NOMO-1 (cell line): Measurements from ENCODE around the gene HS3ST6.
"Not testable (repeated sequence)": the region's sequence is repeated elsewhere in the genome, so short reads cannot be mapped to it uniquely, and the experiment has no call there.

Experiments used
- DNase-seq, 2 experiments: peaks; one replicate each; lab custom pipeline; 2025; ENCODE audit not compliant: unreplicated experiment in 2 of 2; lab: John Stamatoyannopoulos, UW

The HS3ST6 gene

DNA sequence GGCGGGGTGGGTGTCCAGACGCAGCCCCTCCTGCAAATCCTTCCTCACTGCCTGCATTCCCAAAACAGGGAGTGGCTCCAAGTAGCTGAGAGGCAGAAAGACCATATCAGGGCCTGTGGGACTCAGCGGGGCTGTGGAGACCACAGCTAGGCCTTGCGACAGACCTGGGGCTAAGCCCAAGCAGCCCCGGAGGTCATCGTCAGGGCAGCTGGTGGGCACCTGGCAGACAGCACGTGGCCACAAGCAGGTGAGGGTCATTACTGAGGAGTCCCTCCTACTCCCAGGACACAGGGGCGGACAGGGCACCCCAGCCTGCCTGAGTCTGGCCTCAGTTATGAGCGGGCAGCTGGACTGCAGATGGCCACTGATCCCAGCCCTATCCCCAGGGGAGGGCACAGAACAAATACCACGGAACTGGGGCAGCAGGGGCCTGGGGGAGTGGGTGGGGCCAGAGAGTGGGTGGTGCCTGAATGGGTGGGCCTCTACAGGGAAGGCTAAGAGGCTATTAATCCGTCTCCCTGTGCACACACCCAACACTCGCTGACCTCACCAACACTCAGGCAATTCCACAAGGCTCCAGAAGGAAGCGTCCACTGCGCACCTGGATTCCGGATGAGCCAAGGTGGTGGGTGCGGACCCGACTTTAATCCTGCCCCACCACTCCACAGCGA lies 8.5 kb downstream of the HS3ST6 start:
- no peak for DNase-seq

GRCh38 chr16:1908983-1909382 lies 9.2 kb downstream of the HS3ST6 start:
- DNase-seq: no peak

GRCh38 chr16:1908184-1908583 lies 10.0 kb downstream of the HS3ST6 start:
- DNase-seq: no peak

- DNase-seq: no peak
Observed at GRCh38 chr16:1907226-1907860, 10.9 kb downstream of the HS3ST6 start.

DNA sequence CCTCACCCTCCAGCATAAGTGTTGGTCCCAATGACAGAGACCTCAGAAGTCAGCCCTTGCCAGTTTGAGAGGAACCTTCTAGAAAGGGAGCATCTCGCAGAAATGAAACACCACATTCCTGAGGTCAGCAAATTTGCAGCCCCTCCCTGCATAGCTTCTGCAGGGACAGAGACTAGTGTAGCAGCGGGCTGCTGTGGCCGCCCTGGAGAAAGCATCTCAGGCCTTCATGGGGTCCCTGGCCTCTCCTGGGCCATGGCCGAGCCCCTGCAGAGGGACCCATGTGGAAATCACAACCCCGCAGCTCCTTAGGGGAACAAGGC lies 11.4 kb downstream of the HS3ST6 start:
- DNase-seq: no peak

DNA sequence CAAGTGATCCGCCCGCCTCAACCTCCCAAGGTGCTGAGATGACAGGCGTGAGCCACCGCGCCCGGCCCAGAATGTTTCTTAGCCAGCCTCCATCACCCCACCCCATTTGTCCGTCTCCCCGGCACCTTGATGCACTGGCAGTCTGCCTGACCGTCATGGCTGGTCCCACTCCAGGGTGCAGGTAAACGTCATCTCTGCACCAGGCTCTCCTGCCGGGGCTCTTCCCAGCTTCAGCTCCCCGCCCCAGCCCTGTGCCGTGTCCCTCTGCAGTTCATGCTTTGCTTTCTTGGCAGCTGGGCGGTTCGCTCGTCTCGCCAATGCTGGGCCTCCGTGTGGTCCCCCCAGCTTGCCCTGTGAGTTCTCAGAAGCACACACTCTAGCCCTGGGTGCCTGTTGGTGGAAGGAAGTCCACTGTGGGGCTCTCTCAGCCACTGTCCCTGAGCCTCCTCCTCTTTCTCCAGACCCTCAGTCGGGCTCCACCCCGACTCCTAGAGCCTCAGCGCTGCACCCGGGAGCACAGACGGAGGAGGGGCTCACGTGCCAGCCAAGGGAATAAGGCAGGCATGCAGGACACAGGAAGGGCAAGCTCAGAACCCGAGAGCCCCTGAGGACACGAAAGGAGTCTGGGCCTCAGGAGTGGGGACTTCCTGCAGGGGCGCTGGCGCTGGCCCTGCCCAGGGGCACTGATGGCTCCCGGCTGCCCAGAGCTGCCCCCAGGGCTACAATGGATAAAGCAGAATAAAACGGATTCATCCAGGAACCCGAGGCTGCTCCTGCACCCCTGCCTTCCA lies 12.0 kb downstream of the HS3ST6 start:
- no peak for DNase-seq

- DNase-seq: no peak
Observed at GRCh38 chr16:1903845-1904840, 14.1 kb downstream of the HS3ST6 start.

DNA sequence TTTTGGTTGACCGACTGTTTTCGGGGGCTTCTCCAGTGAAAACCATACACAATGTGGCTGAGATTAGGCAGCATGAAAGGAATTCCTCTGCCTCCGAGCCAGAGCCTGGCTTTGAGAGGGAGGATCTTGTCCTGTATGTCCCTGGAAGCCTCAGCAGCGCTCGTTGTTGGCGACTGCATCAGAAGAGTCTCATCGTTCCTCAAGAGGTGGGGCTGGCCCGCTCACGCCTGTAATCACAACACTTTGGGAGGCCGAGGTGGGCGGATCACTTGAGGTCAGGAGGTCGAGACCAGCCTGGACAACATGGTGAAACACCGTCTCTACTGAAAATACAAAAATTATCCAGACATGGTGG lies 15.0 kb downstream of the HS3ST6 start:
- no peak for DNase-seq

GRCh38 chr16:1902547-1903219 lies 15.5 kb downstream of the HS3ST6 start:
- no peak for DNase-seq

- DNase-seq: no peak
Observed at GRCh38 chr16:1900452-1900774, 17.8 kb downstream of the HS3ST6 start.

GRCh38 chr16:1899641-1900451 lies 18.4 kb downstream of the HS3ST6 start:
- no peak for DNase-seq

- DNase-seq: not testable (repeated sequence)
Observed at GRCh38 chr16:1897692-1898091, 20.5 kb downstream of the HS3ST6 start.

GRCh38 chr16:1895949-1896675 lies 22.1 kb downstream of the HS3ST6 start:
- DNase-seq: no peak

GRCh38 chr16:1895068-1895467 lies 23.1 kb downstream of the HS3ST6 start:
- no peak for DNase-seq

DNA sequence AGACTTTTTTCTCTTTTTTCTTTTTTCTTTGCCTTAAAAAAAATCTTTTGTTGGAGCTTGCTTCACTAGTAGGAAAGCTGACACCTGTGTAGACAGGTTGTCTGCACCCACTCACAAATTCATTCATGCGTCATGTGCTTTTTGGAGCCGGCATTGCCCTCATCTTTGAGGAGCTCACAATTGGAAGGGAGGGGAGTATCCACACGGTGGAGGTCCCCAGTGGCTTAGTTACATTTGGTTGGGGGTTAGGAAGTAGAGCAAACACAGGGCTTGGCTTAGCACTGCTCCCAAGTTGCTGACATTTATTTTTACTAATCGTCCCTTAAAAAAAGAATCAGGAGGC lies 27.5 kb downstream of the HS3ST6 start:
- DNase-seq: no peak

DNA sequence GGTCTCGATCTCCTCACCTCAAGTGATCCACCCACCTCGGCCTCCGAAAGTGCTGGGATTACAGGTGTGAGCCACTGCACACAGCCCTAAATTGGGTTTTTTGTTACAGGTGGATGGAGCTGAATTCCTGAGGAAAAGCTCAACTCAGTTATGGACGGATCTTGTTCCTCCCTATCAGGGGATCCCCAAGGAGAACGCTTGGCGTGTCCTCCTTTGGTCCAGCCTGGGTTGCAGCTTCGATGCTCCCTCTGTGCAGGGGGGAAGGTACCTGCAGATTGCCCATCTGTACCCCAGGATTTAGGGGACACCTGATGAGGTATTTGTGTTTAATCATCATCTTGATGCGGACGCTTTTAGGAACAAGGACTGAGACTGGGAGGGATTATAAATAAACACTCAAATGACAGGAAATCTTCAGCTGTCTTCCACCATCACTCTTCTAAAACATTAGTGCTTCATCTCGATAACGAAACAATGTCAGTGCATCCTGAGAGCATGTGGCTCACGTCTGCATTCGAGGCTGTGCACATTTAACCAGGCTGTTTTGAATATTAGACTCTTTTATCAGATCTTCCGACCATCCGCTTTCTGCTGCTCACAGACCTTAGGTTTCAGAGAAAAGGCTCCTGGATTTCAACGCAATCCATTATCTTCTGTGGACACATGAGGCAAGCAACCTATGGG lies 28.0 kb downstream of the HS3ST6 start:
- no peak for DNase-seq

DNA sequence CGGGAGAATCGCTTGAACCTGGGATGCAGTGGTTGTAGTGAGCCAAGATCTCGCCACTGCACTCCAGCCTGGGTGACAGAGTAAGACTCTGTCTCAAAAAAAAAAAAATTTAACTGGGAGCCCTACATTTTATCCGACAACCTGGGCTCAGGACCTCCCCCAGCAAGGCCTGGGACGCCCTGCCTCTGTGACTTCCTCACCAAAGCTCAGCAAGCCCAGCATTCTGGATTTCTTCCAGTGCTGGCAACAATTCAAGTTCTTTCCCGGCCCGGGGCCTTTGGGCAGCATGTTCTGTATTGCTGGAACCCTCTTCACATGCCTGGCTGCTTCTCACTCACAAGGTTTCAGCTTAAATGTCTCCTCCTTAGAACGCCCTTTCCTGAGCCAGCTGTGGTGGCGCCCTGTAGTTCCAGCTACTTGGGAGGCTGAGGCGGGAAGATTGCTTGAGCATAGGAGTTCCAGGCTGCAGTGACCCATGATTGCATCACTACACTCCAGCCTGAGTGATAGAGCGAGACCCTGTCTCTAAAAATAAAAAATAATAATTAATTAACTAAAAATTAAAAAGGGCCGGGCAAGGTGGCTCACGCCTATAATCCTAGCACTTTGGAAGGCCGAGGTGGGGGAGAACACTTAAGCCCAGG lies 30.4 kb downstream of the HS3ST6 start:
- no peak for DNase-seq

GRCh38 chr16:1884889-1885288 lies 33.3 kb downstream of the HS3ST6 start:
- DNase-seq: no peak
